Neural progenitor cell (in vitro differentiated cells): ENCODE results near the gene SBF2. TPM values are rescaled to one million over a fixed set of nuclear protein-coding genes. Genes with fewer than 3 reads are reported as not detected.

Source experiments
- DNase-seq: peaks from one replicate; pipeline ENCODE4 v3.0.0-alpha.2; 2016; ENCODE audit warnings: low spot score
- H2AFZ ChIP-seq: fragments of 200-600 bp; sonication (generic); replicated peaks from 2 replicates; pipeline ENCODE4 v1.6.1; 2016; ENCODE audit warnings: antibody characterized with exemption
- H3F3A ChIP-seq: fragments of 200-600 bp; sonication (generic); 2 replicates; pipeline ENCODE4 v1.6.1; 2016; ENCODE audit warnings: antibody characterized with exemption, low read depth
- H3K27ac ChIP-seq: fragments of 200-600 bp; sonication (generic); 2 replicates; pipeline ENCODE4 v1.5.1; 2016; ENCODE audit warnings: mild to moderate bottlenecking
- H3K27me3 ChIP-seq: fragments of 200-600 bp; sonication (generic); 2 replicates; pipeline ENCODE4 v1.6.1; 2016; ENCODE audit warnings: mild to moderate bottlenecking, moderate library complexity
- H3K36me3 ChIP-seq: fragments of 200-600 bp; sonication (generic); 2 replicates; pipeline ENCODE4 v1.5.1; 2016
- H3K4me1 ChIP-seq: fragments of 200-600 bp; sonication (generic); 2 replicates; pipeline ENCODE4 v1.6.1; 2016; ENCODE audit warnings: mixed run types
- H3K4me2 ChIP-seq: fragments of 200-600 bp; sonication (generic); 2 replicates; pipeline ENCODE4 v1.6.1; 2016
- H3K4me3 ChIP-seq: fragments of 200-600 bp; sonication (generic); 2 replicates; pipeline ENCODE4 v1.5.1; 2016
- H3K79me2 ChIP-seq: fragments of 200-600 bp; sonication (generic); 2 replicates; pipeline ENCODE4 v1.6.1; 2016; ENCODE audit warnings: low read depth
- H3K9ac ChIP-seq: fragments of 200-600 bp; sonication (generic); 2 replicates; pipeline ENCODE4 v1.6.1; 2016
- H3K9me3 ChIP-seq: fragments of 200-600 bp; sonication (generic); 2 replicates; pipeline ENCODE4 v1.5.1; 2016; ENCODE audit warnings: low read depth
- H4K20me1 ChIP-seq: fragments of 200-600 bp; sonication (generic); 2 replicates; pipeline ENCODE4 v1.6.1; 2016; ENCODE audit warnings: low read depth
- H3K27ac Mint-ChIP-seq: 3 replicates; pipeline ENCODE4 v1.8.0; 2021; ENCODE audit warnings: mixed read lengths
- H3K27me3 Mint-ChIP-seq: 2 replicates; pipeline ENCODE4 v1.8.0; 2022; ENCODE audit warnings: low read depth, mild to moderate bottlenecking, inconsistent platforms, moderate library complexity, mixed read lengths; ENCODE audit not compliant: insufficient read depth
- H3K36me3 Mint-ChIP-seq: 3 replicates; pipeline ENCODE4 v1.8.0; 2021; ENCODE audit warnings: mixed read lengths
- H3K4me1 Mint-ChIP-seq: 3 replicates; pipeline ENCODE4 v1.8.0; 2021; ENCODE audit warnings: mixed read lengths
- H3K4me3 Mint-ChIP-seq: 3 replicates; pipeline ENCODE4 v1.8.0; 2021; ENCODE audit warnings: mild to moderate bottlenecking, moderate library complexity, mixed read lengths
- H3K9me3 Mint-ChIP-seq: 3 replicates; pipeline ENCODE4 v1.8.0; 2020; ENCODE audit warnings: mixed read lengths
- EZH2 ChIP-seq: fragments of 200-600 bp; sonication (generic); IDR thresholded peaks from 2 replicates; pipeline ENCODE4 v1.6.1; 2017; ENCODE audit warnings: antibody characterized with exemption, mild to moderate bottlenecking, moderate library complexity
- EZH2phosphoT487 ChIP-seq: fragments of 200-600 bp; sonication (generic); IDR thresholded peaks from 2 replicates; pipeline ENCODE4 v1.6.1; 2017; ENCODE audit warnings: antibody characterized with exemption
- total RNA-seq: library from RNA; depleted of rRNA; stranded (reverse); fragments of >200 nt; gene quantifications from 2 replicates; pipeline ENCODE4 v1.2.3, GENCODE V29; 2015; ENCODE audit warnings: low replicate concordance
- TF ChIP-seq, protein P1 (sequence below): fragments of 200-600 bp; sonication (generic); IDR thresholded peaks from 2 replicates; pipeline ENCODE4 v1.5.1; 2017; ENCODE audit warnings: antibody characterized with exemption, mild to moderate bottlenecking

The SBF2 gene
- total RNA-seq, 1 donor from 2014 or later: 48.2 TPM

DNA sequence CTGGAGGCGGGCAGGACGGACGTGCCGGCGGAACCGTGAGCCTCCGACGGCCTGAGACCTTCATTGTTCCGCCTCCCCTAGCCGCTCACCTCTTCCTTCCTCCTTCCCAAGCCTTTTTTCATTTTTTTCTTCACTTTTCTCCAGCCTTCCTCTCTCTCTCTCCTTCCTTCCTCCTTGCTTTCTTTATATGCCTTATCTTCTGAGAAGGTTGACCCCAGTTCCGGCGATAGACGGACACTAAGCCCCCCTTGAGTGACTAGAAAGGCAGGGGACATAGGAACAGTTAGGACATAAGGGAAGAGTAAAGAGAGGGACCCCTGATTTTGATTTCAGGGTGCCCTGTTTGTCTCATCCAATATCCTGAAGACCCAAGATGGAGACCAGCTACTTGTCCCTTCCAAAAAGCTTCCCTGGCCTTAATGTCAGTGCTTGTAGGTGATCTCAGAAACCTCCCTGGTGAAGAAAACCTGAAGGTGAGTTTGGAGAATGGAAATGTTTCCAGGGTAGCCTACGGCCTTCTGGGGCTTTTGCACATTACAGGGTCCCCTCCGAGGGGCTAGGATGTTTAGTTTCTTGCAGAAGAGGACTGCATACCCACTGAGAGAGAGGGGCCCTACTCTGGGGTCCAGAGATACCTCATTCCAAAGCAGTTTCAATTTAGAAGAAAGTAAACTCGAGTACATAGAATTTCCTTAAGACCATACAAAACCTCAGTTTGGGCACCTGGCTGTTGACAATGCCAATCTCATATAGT lies 14.4 kb upstream of the SBF2 start:
- Histone ChIP-seq H2AFZ (peak overlapping the region; percentile 73), H3K27ac (no peak overlapping the region), H3K9me3 (no peaks in the 10 kb centered on the region), H3K4me1 (peaks cover 35% of the 10 kb centered on the region), H3K4me3 (peak overlapping the region; percentile 52), H3K27me3 (peaks cover 71% of the 10 kb centered on the region), H3K4me2 (peak overlapping the region; percentile 80), H3F3A (peaks cover 36% of the 10 kb centered on the region), H3K9ac (no peak overlapping the region), H3K79me2 (no peaks in the 10 kb centered on the region), H3K36me3 (no peaks in the 10 kb centered on the region), H4K20me1 (peaks cover 10% of the 10 kb centered on the region)
- H3K36me3 Mint-ChIP-seq: no peaks in the 10 kb centered on the region
- TF ChIP-seq, protein P1, sequence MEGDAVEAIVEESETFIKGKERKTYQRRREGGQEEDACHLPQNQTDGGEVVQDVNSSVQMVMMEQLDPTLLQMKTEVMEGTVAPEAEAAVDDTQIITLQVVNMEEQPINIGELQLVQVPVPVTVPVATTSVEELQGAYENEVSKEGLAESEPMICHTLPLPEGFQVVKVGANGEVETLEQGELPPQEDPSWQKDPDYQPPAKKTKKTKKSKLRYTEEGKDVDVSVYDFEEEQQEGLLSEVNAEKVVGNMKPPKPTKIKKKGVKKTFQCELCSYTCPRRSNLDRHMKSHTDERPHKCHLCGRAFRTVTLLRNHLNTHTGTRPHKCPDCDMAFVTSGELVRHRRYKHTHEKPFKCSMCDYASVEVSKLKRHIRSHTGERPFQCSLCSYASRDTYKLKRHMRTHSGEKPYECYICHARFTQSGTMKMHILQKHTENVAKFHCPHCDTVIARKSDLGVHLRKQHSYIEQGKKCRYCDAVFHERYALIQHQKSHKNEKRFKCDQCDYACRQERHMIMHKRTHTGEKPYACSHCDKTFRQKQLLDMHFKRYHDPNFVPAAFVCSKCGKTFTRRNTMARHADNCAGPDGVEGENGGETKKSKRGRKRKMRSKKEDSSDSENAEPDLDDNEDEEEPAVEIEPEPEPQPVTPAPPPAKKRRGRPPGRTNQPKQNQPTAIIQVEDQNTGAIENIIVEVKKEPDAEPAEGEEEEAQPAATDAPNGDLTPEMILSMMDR: no peak
- TF ChIP-seq EZH2phosphoT487 (no peak), EZH2 (no peak)
- peaks cover 3% of the 10 kb centered on the region for H3K9me3 Mint-ChIP-seq
- peaks cover 23% of the 10 kb centered on the region for H3K27me3 Mint-ChIP-seq
- peak overlapping the region; percentile 95 for H3K4me3 Mint-ChIP-seq
- peaks cover 27% of the 10 kb centered on the region for H3K4me1 Mint-ChIP-seq
- no peak for DNase-seq
- H3K27ac Mint-ChIP-seq: no peak overlapping the region

DNA sequence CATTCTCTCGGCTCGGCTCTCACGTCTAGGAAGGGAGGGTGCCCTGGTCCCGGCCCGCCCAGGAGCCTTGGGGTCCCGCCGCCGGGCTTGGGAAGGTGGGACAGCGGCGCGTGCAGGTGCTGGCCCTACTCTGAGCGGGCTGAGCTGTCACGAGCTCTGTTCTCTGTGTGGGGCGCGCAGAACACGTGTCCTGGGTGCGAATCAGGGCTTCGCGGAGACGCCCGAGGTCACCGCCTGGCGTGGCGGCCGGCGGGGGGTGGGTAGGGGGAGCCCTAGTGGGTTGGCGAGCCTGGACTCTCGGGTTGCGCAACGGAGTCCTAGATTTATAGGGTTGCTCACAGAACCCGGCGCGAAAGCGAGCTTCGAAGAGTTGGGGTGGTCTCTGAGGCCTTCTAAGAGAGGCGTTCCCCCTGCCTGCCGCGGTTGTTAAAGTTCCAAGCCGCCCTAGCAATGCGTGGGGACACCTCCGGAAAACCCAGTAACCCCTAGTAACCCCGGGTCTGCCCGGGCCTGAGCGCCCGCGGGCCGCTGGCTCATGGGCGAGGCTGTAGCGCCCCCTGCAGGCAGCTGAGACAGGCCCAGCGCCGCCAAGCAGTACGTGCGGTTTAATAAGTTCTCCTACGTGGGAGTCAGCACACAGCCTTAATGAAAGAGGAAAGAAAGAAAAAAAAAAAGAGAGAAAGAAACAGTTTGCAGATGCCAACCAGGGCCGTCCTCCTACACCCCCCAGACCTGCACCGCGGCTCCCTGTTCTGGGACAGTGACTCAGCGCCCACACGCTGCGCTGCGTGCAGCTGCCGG lies 13.6 kb upstream of the SBF2 start:
- Histone ChIP-seq H3K36me3 (no peaks in the 10 kb centered on the region), H3K79me2 (no peaks in the 10 kb centered on the region), H3K9me3 (no peaks in the 10 kb centered on the region), H3K4me2 (peak overlapping the region; percentile 80), H3F3A (peaks cover 43% of the 10 kb centered on the region), H3K4me3 (peak overlapping the region; percentile 52), H3K4me1 (peaks cover 38% of the 10 kb centered on the region), H4K20me1 (peaks cover 17% of the 10 kb centered on the region), H2AFZ (peak overlapping the region; percentile 73), H3K27ac (no peak overlapping the region), H3K9ac (no peak overlapping the region), H3K27me3 (peaks cover 79% of the 10 kb centered on the region)
- Mint-ChIP-seq H3K4me1 (peaks cover 31% of the 10 kb centered on the region), H3K27me3 (peaks cover 30% of the 10 kb centered on the region), H3K27ac (no peak overlapping the region), H3K9me3 (peaks cover 3% of the 10 kb centered on the region), H3K4me3 (peak overlapping the region; percentile 95), H3K36me3 (no peaks in the 10 kb centered on the region)
- DNase-seq: peak; percentile 89
- TF ChIP-seq, protein P1: peak; percentile 100
- TF ChIP-seq EZH2 (peak; percentile 40), EZH2phosphoT487 (no peak)

DNA sequence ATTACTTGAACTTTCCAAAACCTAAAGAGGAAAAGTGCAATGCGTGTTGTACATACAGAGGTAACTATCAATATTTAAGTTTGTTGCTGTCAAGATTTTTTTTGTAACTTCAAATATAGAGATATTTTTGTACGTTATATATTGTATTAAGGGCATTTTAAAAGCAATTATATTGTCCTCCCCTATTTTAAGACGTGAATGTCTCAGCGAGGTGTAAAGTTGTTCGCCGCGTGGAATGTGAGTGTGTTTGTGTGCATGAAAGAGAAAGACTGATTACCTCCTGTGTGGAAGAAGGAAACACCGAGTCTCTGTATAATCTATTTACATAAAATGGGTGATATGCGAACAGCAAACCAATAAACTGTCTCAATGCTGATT lies 13.0 kb upstream of the SBF2 start:
- no peaks in the 10 kb centered on the region for H3K36me3 Mint-ChIP-seq
- Histone ChIP-seq H3K27ac (no peak overlapping the region), H3K4me1 (peaks cover 38% of the 10 kb centered on the region), H2AFZ (no peak overlapping the region), H3K9ac (no peak overlapping the region), H3F3A (peaks cover 49% of the 10 kb centered on the region), H4K20me1 (peaks cover 23% of the 10 kb centered on the region), H3K9me3 (no peaks in the 10 kb centered on the region), H3K36me3 (no peaks in the 10 kb centered on the region), H3K79me2 (no peaks in the 10 kb centered on the region), H3K4me2 (peak overlapping the region; percentile 80), H3K27me3 (peaks cover 85% of the 10 kb centered on the region), H3K4me3 (peak overlapping the region; percentile 52)
- TF ChIP-seq EZH2phosphoT487 (no peak), EZH2 (peak; percentile 70)
- TF ChIP-seq, protein P1: no peak
- H3K27ac Mint-ChIP-seq: no peak overlapping the region
- H3K4me3 Mint-ChIP-seq: peak overlapping the region; percentile 95
- H3K27me3 Mint-ChIP-seq: peaks cover 30% of the 10 kb centered on the region
- H3K9me3 Mint-ChIP-seq: no peaks in the 10 kb centered on the region
- no peak for DNase-seq
- peaks cover 34% of the 10 kb centered on the region for H3K4me1 Mint-ChIP-seq
